ENCODE data around the gene USP26.

GRCh38 chrX:133045986-133046385 lies 50.9 kb downstream of the USP26 start:
- TF ChIP-seq CTCF (IDR thresholded peaks at IDR 0.05): no peak
- no peak for TF ChIP-seq POLR2AphosphoS5 (IDR thresholded peaks at IDR 0.05)
- no peak for TF ChIP-seq POLR2A (IDR thresholded peaks at IDR 0.05)

Measured in breast epithelium (tissue), 3 donors.